HG02981 (cell line): ENCODE measurements around the gene MYH14.

Experiments used
- ATAC-seq: cut with Tn5 transposase; IDR thresholded peaks from one replicate; pipeline ENCODE4 v1.9.1; 2021; ENCODE audit warnings: mild to moderate bottlenecking, moderate library complexity; ENCODE audit not compliant: unreplicated experiment

The MYH14 gene

GRCh38 chr19:50314724-50315708 lies 111.6 kb downstream of the MYH14 start:
- ATAC-seq = no peak

- no peak for ATAC-seq
These were observed 112.5 kb downstream of the MYH14 start for GRCh38 chr19:50315773-50316448.

- ATAC-seq = no peak
These were observed 113.7 kb downstream of the MYH14 start for GRCh38 chr19:50317115-50317514.

- ATAC-seq = no peak
These were observed 115.0 kb downstream of the MYH14 start for GRCh38 chr19:50318438-50318837.

GRCh38 chr19:50319156-50319555 lies 115.7 kb downstream of the MYH14 start:
- no peak for ATAC-seq

GRCh38 chr19:50320051-50320450 lies 116.6 kb downstream of the MYH14 start:
- ATAC-seq = no peak

GRCh38 chr19:50320596-50320995 lies 117.2 kb downstream of the MYH14 start:
- ATAC-seq = no peak

- no peak for ATAC-seq
These were observed 118.4 kb downstream of the MYH14 start for GRCh38 chr19:50321831-50322230.

GRCh38 chr19:50322234-50322633 lies 118.8 kb downstream of the MYH14 start:
- no peak for ATAC-seq

- no peak for ATAC-seq
These were observed 119.7 kb downstream of the MYH14 start for GRCh38 chr19:50322931-50323781.

- ATAC-seq = no peak
These were observed 120.3 kb downstream of the MYH14 start for GRCh38 chr19:50323782-50324133.

GRCh38 chr19:50324331-50324730 lies 120.9 kb downstream of the MYH14 start:
- ATAC-seq = no peak

- ATAC-seq = no peak
These were observed 122.1 kb downstream of the MYH14 start for GRCh38 chr19:50325310-50326100.

GRCh38 chr19:50326101-50326664 lies 122.8 kb downstream of the MYH14 start:
- ATAC-seq = no peak

- no peak for ATAC-seq
These were observed 123.6 kb downstream of the MYH14 start for GRCh38 chr19:50327013-50327412.

GRCh38 chr19:50327461-50328223 lies 124.2 kb downstream of the MYH14 start:
- ATAC-seq = no peak

- no peak for ATAC-seq
These were observed 124.9 kb downstream of the MYH14 start for GRCh38 chr19:50328224-50328872.

GRCh38 chr19:50328873-50329145 lies 125.4 kb downstream of the MYH14 start:
- no peak for ATAC-seq
